HG02642 (cell line): ENCODE data around the gene SSNA1.

ENCODE experiments used
- ATAC-seq: cut with Tn5 transposase; IDR thresholded peaks from one replicate; pipeline ENCODE4 v1.9.1; 2021; ENCODE audit warnings: mild to moderate bottlenecking; ENCODE audit not compliant: unreplicated experiment, poor library complexity

Gene SSNA1

GRCh38 chr9:137217276-137218211 lies 29.1 kb downstream of the SSNA1 start:
- ATAC-seq, result no peak

GRCh38 chr9:137218212-137218753 lies 29.8 kb downstream of the SSNA1 start:
- ATAC-seq, result no peak

- ATAC-seq, result no peak
These were observed 30.3 kb downstream of the SSNA1 start for GRCh38 chr9:137218754-137219271.

- ATAC-seq, result no peak
These were observed 31.4 kb downstream of the SSNA1 start for GRCh38 chr9:137219757-137220316.

GRCh38 chr9:137220317-137221094 lies 32.0 kb downstream of the SSNA1 start:
- ATAC-seq, result no peak

- ATAC-seq, result no peak
These were observed 32.6 kb downstream of the SSNA1 start for GRCh38 chr9:137221095-137221505.

- no peak for ATAC-seq
These were observed 33.1 kb downstream of the SSNA1 start for GRCh38 chr9:137221506-137222111.

GRCh38 chr9:137222190-137223077 lies 34.0 kb downstream of the SSNA1 start, which contains the start of gene RNF208:
Gene RNF208 (minus strand): TSS chr9:137222240. CDS start chr9:137221212, 1,028 bp downstream.
- ATAC-seq, result peak; percentile 2

- peak; percentile 73 for ATAC-seq
These were observed 34.8 kb downstream of the SSNA1 start for GRCh38 chr9:137223078-137223970.

- no peak for ATAC-seq
These were observed 36.6 kb downstream of the SSNA1 start, which contains the start of gene CYSRT1 for GRCh38 chr9:137224830-137225694. Gene CYSRT1 (plus strand): TSS chr9:137225174. CDS start chr9:137225622, 448 bp downstream.

- ATAC-seq, result no peak
These were observed 37.3 kb downstream of the SSNA1 start for GRCh38 chr9:137225699-137226331.

GRCh38 chr9:137226338-137227053 lies 38.0 kb downstream of the SSNA1 start:
- ATAC-seq, result no peak

- ATAC-seq, result no peak
These were observed 38.8 kb downstream of the SSNA1 start, which contains the start of gene RNF224 for GRCh38 chr9:137227054-137227852. Gene RNF224 (plus strand): TSS chr9:137227502. CDS start chr9:137228336, 834 bp downstream.

GRCh38 chr9:137227853-137228505 lies 39.5 kb downstream of the SSNA1 start:
- ATAC-seq, result no peak
